NCI-H748 treated with DMSO at 0.1 percent for 48 hours (cell line): ENCODE measurements around the gene ZDHHC1.
"Not testable (repeated sequence)": the region's sequence is repeated elsewhere in the genome, so short reads cannot be mapped to it uniquely, and the experiment has no call there.

ENCODE experiments used
- DNase-seq: peaks from one replicate; lab custom pipeline; 2025; lab: John Stamatoyannopoulos, UW

The ZDHHC1 gene

DNA sequence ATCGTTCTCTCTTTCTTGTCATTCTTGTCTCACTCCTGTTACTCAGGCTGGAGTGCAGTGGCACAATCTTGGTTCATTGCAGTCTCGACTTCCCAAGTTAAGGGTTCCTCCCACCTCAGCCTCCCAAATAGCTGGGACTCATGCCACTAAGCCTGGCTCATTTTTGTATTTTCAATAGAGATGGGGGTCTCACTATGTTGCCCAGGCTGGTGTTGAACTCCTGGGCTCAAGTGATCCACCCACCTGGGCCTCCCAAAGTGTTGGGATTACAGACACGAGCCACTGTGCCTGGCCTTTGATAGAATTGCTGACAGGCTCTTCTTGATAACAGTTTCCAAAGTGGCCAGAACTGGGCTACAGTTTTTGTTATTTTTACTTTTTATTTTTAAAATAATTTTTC lies 55.2 kb downstream of the ZDHHC1 start:
- DNase-seq: no peak

DNA sequence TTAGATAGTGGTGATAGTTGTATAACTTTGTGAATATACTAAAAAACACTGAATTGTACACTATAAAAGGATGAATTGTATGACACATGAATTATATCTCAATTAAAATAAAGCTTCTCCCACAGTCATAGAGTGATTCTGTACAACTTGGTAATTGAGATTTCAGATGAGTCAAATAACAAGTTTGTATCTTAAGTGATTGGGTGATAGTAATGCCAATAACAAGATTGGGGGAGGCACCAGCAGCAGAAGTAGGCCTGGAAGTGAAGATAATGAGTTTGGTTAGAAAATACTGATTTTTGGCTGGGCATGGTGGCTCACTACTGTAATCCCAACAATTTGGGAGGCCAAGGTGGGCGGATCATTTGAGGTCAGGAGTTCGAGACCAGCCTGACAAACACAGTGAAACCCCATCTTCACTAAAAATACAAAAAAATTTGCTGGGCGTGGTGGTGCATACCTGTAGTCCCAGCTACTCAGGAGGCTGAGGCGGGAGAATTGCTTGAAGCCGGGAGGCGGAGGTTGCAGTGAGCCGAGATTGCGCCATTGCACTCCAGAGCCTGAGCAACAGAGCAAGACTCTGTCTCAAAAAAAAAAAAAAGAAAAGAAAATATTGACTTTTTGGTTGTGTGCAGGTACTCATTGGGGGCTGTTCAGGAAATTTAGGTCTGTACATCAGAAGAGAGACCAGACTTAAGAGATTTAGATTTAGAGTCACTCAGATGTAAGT lies 56.6 kb downstream of the ZDHHC1 start:
- DNase-seq: not testable (repeated sequence)

DNA sequence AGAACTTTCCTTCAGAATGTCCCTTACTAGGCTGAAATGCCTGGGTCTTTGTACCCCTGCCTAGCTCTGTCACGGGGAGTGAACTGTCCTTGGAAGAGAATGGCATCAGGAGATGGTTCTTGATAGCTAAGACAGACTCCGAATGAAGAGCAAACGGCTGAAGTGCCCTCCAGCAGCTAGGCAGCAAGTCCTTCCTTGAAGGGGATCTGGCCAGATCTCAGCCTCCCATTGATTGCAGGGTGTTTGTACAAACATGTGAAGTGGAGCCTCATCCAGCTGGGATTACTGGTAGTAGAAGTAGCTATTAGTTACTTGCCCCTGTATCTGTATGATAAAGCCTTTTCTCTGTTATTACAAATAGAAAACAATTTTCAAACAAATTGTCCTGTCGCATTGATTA lies 58.7 kb downstream of the ZDHHC1 start:
- DNase-seq: no peak

DNA sequence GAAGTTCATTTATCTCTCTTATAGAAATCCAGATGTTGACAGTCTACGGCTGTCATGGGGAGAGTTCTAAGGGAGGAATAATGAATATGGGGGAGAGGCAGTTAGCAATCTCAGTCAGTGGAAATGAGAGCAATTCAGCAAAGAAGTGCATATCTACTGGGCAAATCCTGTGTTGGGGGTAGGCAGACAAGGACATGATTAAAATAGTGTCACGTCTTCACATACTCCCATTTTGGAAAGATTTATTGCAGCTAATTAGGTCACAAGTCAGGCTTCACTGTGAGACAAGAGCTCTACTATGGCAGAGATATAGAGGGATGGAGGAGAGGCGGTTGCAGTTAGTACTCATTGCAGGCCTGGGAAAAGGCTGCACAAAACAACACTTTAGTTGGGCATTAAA lies 59.9 kb downstream of the ZDHHC1 start:
- no peak for DNase-seq

DNA sequence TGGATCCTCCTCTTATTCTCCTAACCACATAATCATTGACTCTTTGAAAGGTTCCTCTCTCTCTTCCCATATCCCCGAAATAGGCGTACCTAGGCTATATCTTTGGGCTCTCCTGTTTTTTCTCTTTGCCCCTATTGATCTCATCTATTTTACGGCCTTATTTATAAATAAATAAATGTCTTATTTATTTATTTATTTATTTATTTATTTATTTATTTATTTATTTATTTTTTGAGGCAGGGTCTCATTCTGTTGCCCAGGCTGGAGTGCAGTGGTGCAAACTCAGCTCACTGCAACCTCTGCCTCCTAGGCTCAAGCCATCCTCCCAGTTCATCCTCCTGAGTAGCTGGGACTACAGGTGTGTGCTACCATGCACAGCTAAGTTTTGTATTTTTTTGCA lies 63.8 kb downstream of the ZDHHC1 start:
- DNase-seq: not testable (repeated sequence)

DNA sequence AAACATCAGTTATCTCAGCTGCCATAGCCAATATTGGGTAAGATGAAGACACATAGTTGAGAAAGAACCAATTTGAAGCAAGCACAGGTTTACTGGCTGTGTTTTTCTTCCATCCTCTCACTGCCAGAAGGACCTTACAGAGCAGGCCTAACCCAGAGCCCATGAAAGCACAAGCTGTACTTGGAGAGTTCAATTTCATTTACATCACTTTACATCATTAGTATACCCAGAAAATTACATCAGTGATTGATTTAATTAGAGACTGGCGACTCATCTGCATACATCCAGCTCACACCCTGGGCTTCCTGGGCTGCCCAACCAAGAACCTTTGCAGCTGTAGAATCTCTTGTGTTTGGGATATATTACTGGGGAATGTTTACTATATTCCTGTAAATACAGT lies 66.0 kb downstream of the ZDHHC1 start:
- DNase-seq: no peak

DNA sequence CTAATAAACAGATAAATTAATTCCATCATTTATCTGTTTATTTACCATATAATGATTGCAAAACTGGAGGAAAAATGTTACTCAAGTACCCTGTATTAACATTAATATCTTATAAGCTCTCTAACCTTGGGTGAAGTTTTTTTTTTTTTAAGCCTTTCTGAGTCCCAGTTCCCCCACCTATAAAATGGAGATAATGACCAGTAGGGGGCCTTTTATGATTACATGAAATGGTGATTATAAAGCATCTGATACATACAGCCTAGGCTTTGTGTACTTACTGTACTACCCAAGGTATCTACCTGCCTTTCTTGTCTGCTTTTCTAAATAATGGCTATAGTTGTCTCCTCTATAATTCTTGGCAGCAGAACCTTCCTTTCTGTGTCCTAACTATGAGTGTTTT lies 67.1 kb downstream of the ZDHHC1 start:
- no peak for DNase-seq

DNA sequence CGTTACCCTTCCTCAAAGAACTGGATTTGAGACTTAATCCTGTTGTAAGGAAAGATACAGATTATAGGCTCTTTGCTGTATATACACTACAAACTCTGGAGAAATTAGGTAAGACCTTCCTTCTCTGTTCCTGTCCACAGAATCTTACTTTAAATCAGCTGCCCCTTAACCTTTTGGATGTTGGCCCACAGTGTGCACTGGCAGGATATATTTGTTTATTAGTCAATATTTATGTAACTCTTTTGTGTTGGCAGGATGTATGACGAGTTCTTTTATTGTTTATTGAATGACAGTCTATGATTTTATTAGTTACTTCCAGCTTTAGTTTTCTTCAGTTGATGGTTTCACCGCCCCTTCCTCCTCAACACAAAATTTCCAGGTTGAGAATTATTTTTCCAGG lies 69.9 kb downstream of the ZDHHC1 start:
- DNase-seq: no peak

DNA sequence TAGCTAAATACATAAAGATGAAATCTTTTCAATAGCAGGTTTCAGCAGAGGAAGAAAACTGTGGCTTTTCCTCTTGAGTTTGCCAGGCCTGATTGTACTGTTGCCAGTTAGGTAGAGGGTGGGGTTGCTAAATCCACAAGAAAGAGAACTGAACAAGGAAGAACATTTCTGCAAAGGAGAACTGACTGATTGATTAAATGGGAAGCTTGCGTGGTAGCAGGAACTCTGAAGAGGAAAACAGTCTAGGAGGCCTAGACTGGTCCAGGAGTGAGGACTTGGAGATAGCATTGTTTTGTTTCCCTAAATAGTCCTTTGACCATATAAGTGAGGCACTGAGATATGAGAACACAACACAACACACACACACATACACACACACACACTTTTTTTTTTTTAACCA lies 70.9 kb downstream of the ZDHHC1 start:
- DNase-seq: no peak
